ENCODE measurements around the gene MRPL28. TPM values are rescaled to one million over a fixed set of nuclear protein-coding genes. Genes with fewer than 3 reads are reported as not detected.
"Not testable (repeated sequence)": the region's sequence is repeated elsewhere in the genome, so short reads cannot be mapped to it uniquely, and the experiment has no call there.

Gene MRPL28
- total and polyA plus RNA-seq, 2 donors (not counting 3 experiments of a cell fraction or from before 2014, with no cell fraction given) = 104 to 180 TPM

DNA sequence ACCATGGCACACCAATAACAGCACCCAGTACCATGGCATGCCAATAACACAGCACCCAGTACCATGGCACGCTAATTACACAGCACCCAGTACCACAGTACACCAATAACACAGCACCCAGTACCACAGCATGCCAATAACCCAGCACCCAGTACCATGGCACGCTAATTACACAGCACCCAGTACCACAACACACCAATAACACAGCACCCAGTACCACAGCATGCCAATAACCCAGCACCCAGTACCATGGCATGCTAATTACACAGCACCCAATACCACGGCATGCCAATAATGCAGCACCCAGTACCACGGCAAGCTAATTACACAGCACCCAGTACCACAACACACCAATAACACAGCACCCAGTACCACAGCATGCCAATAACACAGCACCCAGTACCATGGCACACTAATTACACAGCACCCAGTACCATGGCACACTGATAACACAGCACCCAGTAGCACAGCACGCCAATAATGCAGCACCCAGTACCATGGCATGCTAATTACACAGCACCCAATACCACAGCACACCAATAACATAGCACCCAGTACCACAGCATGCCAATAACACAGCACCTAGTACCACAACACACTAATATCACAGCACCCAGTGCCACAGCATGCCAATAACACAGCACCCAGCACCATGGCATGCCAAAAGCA, 36.0 kb downstream of the MRPL28 start:
- BruUV-seq (replicated peaks); intact Hi-C loops (cut with micrococcal nuclease); CTCF ChIA-PET; H3K27me3 ChIP-seq (ENCODE audit: control insufficient read depth in 2 of 2, insufficient read depth in 2 of 2, low read length in 2 of 2); H3K9me1 ChIP-seq (replicated peaks; ENCODE audit: control insufficient read depth, extremely low read depth, insufficient read depth, low read length); H2AFZ ChIP-seq (ENCODE audit: low read depth, low read length); POLR2A ChIA-PET; H3K36me3 ChIP-seq (ENCODE audit: control insufficient read depth in 2 of 2, extremely low read depth in 1 of 2, insufficient read depth in 2 of 2, low read length in 2 of 2); H3K27ac ChIP-seq (ENCODE audit: insufficient read depth, low read depth, low read length); H3K4me2 ChIP-seq (ENCODE audit: insufficient read depth, low read length); H3K9me3 ChIP-seq (replicated peaks; ENCODE audit: control insufficient read depth, insufficient read depth, low read length); FAIRE-seq; dilution Hi-C loops (cut with MboI; ENCODE audit: extremely low pct_ligation_motif_present, low sequenced_read_pairs); H3K4me1 ChIP-seq (ENCODE audit: control insufficient read depth, extremely low read depth, insufficient read depth, low read length); H4K20me1 ChIP-seq (replicated peaks; ENCODE audit: control insufficient read depth, extremely low read depth, insufficient read depth, low read length); H3K4me3 ChIP-seq (replicated peaks in 1 of 3; ENCODE audit: insufficient read depth in 1 of 3, low read depth in 1 of 3, low read length in 3 of 3); H3K9ac ChIP-seq (replicated peaks; ENCODE audit: extremely low read depth, insufficient read depth, low read length); DNase-seq (ENCODE audit: low read depth, low spot score): not testable (repeated sequence)
- peaks cover 75% of the 10 kb centered on the region for H3K79me2 ChIP-seq (ENCODE audit: control insufficient read depth, insufficient read depth, low read length)

- BruUV-seq (replicated peaks) = no TSS peak
- H3K36me3 ChIP-seq (ENCODE audit: control insufficient read depth in 2 of 2, extremely low read depth in 1 of 2, insufficient read depth in 2 of 2, low read length in 2 of 2) = peaks cover 0 to 3% of the 10 kb centered on the region in 2 experiments
- no peaks in the 10 kb centered on the region for H3K4me1 ChIP-seq (ENCODE audit: control insufficient read depth, extremely low read depth, insufficient read depth, low read length)
- H3K27ac ChIP-seq (ENCODE audit: insufficient read depth, low read depth, low read length) = no peak overlapping the region
- TF ChIP-seq CTCF (IDR thresholded peaks at IDR 0.05; ENCODE audit: extremely low read depth in 1 of 2, insufficient read depth in 1 of 2, low read depth in 1 of 2, low read length in 2 of 2) = no peak
- no peak for TF ChIP-seq GATA2 (IDR thresholded peaks at IDR 0.05; ENCODE audit: insufficient read depth, insufficient read length, low read depth, low read length)
- no peak for TF ChIP-seq POLR2AphosphoS5 (IDR thresholded peaks at IDR 0.05; ENCODE audit: insufficient read depth, low read depth, low read length)
- TF ChIP-seq FOS (IDR thresholded peaks at IDR 0.05; ENCODE audit: borderline replicate concordance, insufficient read depth, low read length) = no peak
- no peak for TF ChIP-seq MYC (IDR thresholded peaks at IDR 0.05; ENCODE audit: low read depth, low read length)
- no peak for TF ChIP-seq EZH2 (IDR thresholded peaks at IDR 0.05; ENCODE audit: borderline replicate concordance, low read depth, low read length, severe bottlenecking)
- no peak for TF ChIP-seq POLR2A (IDR thresholded peaks at IDR 0.05; ENCODE audit: low read depth, low read length)
- TF ChIP-seq, protein P1, sequence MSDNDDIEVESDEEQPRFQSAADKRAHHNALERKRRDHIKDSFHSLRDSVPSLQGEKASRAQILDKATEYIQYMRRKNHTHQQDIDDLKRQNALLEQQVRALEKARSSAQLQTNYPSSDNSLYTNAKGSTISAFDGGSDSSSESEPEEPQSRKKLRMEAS (IDR thresholded peaks at IDR 0.05; ENCODE audit: insufficient read depth, insufficient read length) = no peak
- intact Hi-C loops (cut with micrococcal nuclease) (no loop called here), dilution Hi-C loops (cut with MboI; ENCODE audit: extremely low pct_ligation_motif_present, low sequenced_read_pairs) (no loop called here)
- CTCF ChIA-PET = no interaction called here
- DNase-seq (ENCODE audit: low read depth, low spot score) = no peak
- no peak overlapping the region for H3K4me3 ChIP-seq (replicated peaks in 1 of 3; ENCODE audit: insufficient read depth in 1 of 3, low read depth in 1 of 3, low read length in 3 of 3)
- H3K9me3 ChIP-seq (replicated peaks; ENCODE audit: control insufficient read depth, insufficient read depth, low read length) = no peaks in the 10 kb centered on the region
- no peak overlapping the region for H3K4me2 ChIP-seq (ENCODE audit: insufficient read depth, low read length)
- FAIRE-seq = no peak
- no peak overlapping the region for H2AFZ ChIP-seq (ENCODE audit: low read depth, low read length)
- H3K9me1 ChIP-seq (replicated peaks; ENCODE audit: control insufficient read depth, extremely low read depth, insufficient read depth, low read length) = no peaks in the 10 kb centered on the region
- no peak overlapping the region for H3K9ac ChIP-seq (replicated peaks; ENCODE audit: extremely low read depth, insufficient read depth, low read length)
- no peaks in the 10 kb centered on the region for H3K27me3 ChIP-seq (ENCODE audit: control insufficient read depth in 2 of 2, insufficient read depth in 2 of 2, low read length in 2 of 2)
- no peaks in the 10 kb centered on the region for H4K20me1 ChIP-seq (replicated peaks; ENCODE audit: control insufficient read depth, extremely low read depth, insufficient read depth, low read length)
- POLR2A ChIA-PET = no interaction called here
- H3K79me2 ChIP-seq (ENCODE audit: control insufficient read depth, insufficient read depth, low read length) = peaks cover 76% of the 10 kb centered on the region
These were observed 36.8 kb downstream of the MRPL28 start for GRCh38 chr16:333406-334094.

Data from endothelial cell of umbilical vein (primary cell).